Colonic mucosa (tissue), 4 donors: ENCODE results near the gene SMCO2. TPM values are rescaled to one million over a fixed set of nuclear protein-coding genes. Genes with fewer than 3 reads are reported as not detected.
A peak's percentile ranks its signal among the peaks of the same experiment; 100 is the strongest.

Experiments used
- DNase-seq: peaks from one replicate; pipeline ENCODE4 v3.0.0-alpha.2; 2020
- H3K27ac ChIP-seq: fragments of 200-600 bp; one replicate; pipeline ENCODE4 v1.8.0; 2021
- H3K27me3 ChIP-seq: fragments of 200-600 bp; one replicate; pipeline ENCODE4 v1.8.0; 2021
- H3K36me3 ChIP-seq: fragments of 200-600 bp; one replicate; pipeline ENCODE4 v1.8.0; 2021
- H3K4me1 ChIP-seq: fragments of 200-600 bp; one replicate; pipeline ENCODE4 v1.8.0; 2021; ENCODE audit warnings: mild to moderate bottlenecking
- H3K4me3 ChIP-seq: fragments of 200-600 bp; one replicate; pipeline ENCODE4 v1.8.0; 2021
- H3K9ac ChIP-seq, 2 donors: one replicate each; pipeline ENCODE4 v1.7.0; 2013; ENCODE audit warnings: control low read depth in 2 of 2, low read depth in 2 of 2, low read length in 2 of 2
- H3K9me3 ChIP-seq: fragments of 200-600 bp; one replicate; pipeline ENCODE4 v1.8.0; 2021
- CTCF ChIP-seq: fragments of 200-600 bp; IDR thresholded peaks from one replicate; pipeline ENCODE4 v1.8.0; 2022; ENCODE audit warnings: antibody characterized with exemption, mild to moderate bottlenecking
- intact Hi-C: fragments of 100-400 bp; cut with DNase I; formaldehyde crosslinking; loops from one replicate; pipeline ENCODE4 v1.14.1; 2022
- total RNA-seq, 2 donors: library from RNA; stranded (reverse); fragmentation: NEBNext Ultra II Directional in 1 of 2; extraction: Animal tissue kit (Norgen Biotek cat#: 25700) in 1 of 2; gene quantifications; one replicate each; pipeline ENCODE4 v1.2.1, GENCODE V29; 2021
- donor health status: healthy.
- donor health status: DM: no; HTN: no; CAD: no.
- donor health status: DM: no; HTN: no; CAD: no.

SMCO2 gene
- total RNA-seq, 2 donors from 2014 or later, result 0.21 TPM; not detected in 1

GRCh38 chr12:27428466-27428865 lies 18.1 kb upstream of the SMCO2 start:
- intact Hi-C loops, result no loop called here
- H3K36me3 ChIP-seq, result no peaks in the 10 kb centered on the region
- H3K9me3 ChIP-seq, result no peaks in the 10 kb centered on the region
- no peak overlapping the region for H3K27ac ChIP-seq
- H3K4me1 ChIP-seq, result no peaks in the 10 kb centered on the region
- no peak overlapping the region for H3K9ac ChIP-seq
- no peaks in the 10 kb centered on the region for H3K27me3 ChIP-seq
- no peak overlapping the region for H3K4me3 ChIP-seq
- TF ChIP-seq CTCF, result no peak
- no peak for DNase-seq

- Histone ChIP-seq H3K36me3 (no peaks in the 10 kb centered on the region), H3K27me3 (no peaks in the 10 kb centered on the region), H3K27ac (no peak overlapping the region), H3K9ac (no peak overlapping the region), H3K9me3 (no peaks in the 10 kb centered on the region), H3K4me1 (no peaks in the 10 kb centered on the region), H3K4me3 (no peak overlapping the region)
- no peak for TF ChIP-seq CTCF
- intact Hi-C loops, result no loop called here
- DNase-seq, result no peak
These were observed 16.9 kb upstream of the SMCO2 start for GRCh38 chr12:27429606-27430005.

GRCh38 chr12:27431185-27431584 lies 15.4 kb upstream of the SMCO2 start:
- Histone ChIP-seq H3K4me1 (no peaks in the 10 kb centered on the region), H3K27me3 (no peaks in the 10 kb centered on the region), H3K9me3 (no peaks in the 10 kb centered on the region), H3K36me3 (no peaks in the 10 kb centered on the region), H3K4me3 (no peak overlapping the region), H3K27ac (no peak overlapping the region), H3K9ac (no peak overlapping the region)
- intact Hi-C loops, result no loop called here
- no peak for TF ChIP-seq CTCF
- no peak for DNase-seq

DNA sequence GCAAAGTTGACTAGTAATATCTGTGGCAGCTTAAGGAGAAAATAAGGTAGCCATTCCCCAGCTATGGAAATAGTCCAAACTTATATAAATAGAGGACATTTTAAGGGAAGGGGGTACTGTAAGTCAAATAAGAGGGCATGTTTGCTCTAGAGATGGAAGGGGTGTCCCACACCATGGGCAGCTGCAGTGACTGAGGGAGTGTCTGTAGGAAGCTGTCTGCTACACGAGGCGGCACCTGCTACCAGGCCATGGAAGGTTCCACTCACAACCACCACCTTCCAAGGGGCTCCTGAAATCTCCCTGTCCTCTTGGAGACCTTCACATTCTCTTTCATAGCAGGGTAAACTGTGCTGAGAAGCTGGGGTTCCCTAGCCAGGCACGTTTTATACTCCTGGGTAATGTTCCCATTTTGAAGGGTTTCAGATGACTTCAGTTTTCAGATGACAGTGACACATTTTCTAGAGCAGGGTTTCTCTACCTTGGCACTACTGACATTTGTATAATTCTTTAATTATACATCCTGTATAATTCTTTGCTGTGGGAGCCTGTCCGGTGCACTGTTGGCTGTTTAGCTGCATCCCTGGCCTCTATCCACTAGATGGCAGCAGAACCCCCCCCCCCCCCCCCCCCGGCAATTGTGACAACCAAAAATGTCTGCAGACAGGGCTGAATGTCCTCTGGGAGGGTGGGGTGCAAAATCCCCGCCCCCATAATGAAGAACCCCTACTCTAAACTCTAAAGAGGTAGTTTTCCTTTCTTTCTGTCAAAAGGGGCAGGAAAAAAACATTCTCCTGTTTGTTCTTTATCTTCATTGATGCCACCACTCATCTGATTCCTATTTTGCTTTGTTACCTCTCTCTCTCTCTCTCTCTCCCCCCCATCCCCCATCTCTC lies 11.6 kb upstream of the SMCO2 start:
- Histone ChIP-seq H3K9ac (no peak overlapping the region), H3K9me3 (no peaks in the 10 kb centered on the region), H3K27ac (no peak overlapping the region), H3K4me3 (no peak overlapping the region), H3K27me3 (no peaks in the 10 kb centered on the region), H3K36me3 (no peaks in the 10 kb centered on the region), H3K4me1 (no peaks in the 10 kb centered on the region)
- intact Hi-C loops, result loop anchor here (5.0 kb wide), 2 partner anchors 217 to 267 kb away; no protein-coding TSS in a partner anchor
- TF ChIP-seq CTCF, result peak; percentile 67
- no peak for DNase-seq

GRCh38 chr12:27436029-27436428 lies 10.5 kb upstream of the SMCO2 start:
- Histone ChIP-seq H3K9ac (no peak overlapping the region), H3K4me1 (no peaks in the 10 kb centered on the region), H3K27me3 (no peaks in the 10 kb centered on the region), H3K9me3 (no peaks in the 10 kb centered on the region), H3K36me3 (no peaks in the 10 kb centered on the region), H3K27ac (no peak overlapping the region), H3K4me3 (no peak overlapping the region)
- no peak for DNase-seq
- no peak for TF ChIP-seq CTCF
- intact Hi-C loops, result loop anchor here (5.0 kb wide), 2 partner anchors 216 to 266 kb away; no protein-coding TSS in a partner anchor
